Nephron progenitor cell (in vitro differentiated cells): ENCODE data around the gene TP53BP2.

Experiments
- DNase-seq: peaks from one replicate; pipeline ENCODE4 v3.0.0; 2021
- H3K27ac Mint-ChIP-seq: 2 replicates; pipeline ENCODE4 v1.8.0; 2021; ENCODE audit warnings: mild to moderate bottlenecking, moderate library complexity, mixed read lengths
- H3K27me3 Mint-ChIP-seq: 2 replicates; pipeline ENCODE4 v1.8.0; 2021; ENCODE audit warnings: mild to moderate bottlenecking, low read depth, mixed read lengths; ENCODE audit not compliant: poor library complexity
- H3K36me3 Mint-ChIP-seq: 2 replicates; pipeline ENCODE4 v1.8.0; 2021; ENCODE audit warnings: low read depth, mixed read lengths
- H3K4me1 Mint-ChIP-seq: 2 replicates; pipeline ENCODE4 v1.8.0; 2021; ENCODE audit warnings: mixed read lengths
- H3K4me3 Mint-ChIP-seq: 2 replicates; pipeline ENCODE4 v1.8.0; 2021; ENCODE audit warnings: mild to moderate bottlenecking, moderate library complexity, mixed read lengths
- H3K9me3 Mint-ChIP-seq: 2 replicates; pipeline ENCODE4 v1.8.0; 2021; ENCODE audit warnings: mild to moderate bottlenecking, moderate library complexity, mixed read lengths
- CTCF ChIP-seq: fragments of 200-600 bp; sonication (generic); IDR thresholded peaks from 2 replicates; pipeline ENCODE4 v1.5.0; 2021; ENCODE audit warnings: antibody characterized with exemption

Gene TP53BP2

GRCh38 chr1:223878598-223879325 lies 33.0 kb upstream of the TP53BP2 start:
- Mint-ChIP-seq H3K27me3 (peaks cover 2% of the 10 kb centered on the region), H3K4me3 (no peak overlapping the region), H3K4me1 (no peaks in the 10 kb centered on the region), H3K27ac (peak overlapping the region; percentile 37), H3K36me3 (no peaks in the 10 kb centered on the region), H3K9me3 (peaks cover 31% of the 10 kb centered on the region)
- DNase-seq: no peak
- no peak for TF ChIP-seq CTCF

GRCh38 chr1:223877804-223878203 lies 32.1 kb upstream of the TP53BP2 start:
- H3K36me3 Mint-ChIP-seq: no peaks in the 10 kb centered on the region
- H3K27ac Mint-ChIP-seq: no peak overlapping the region
- H3K9me3 Mint-ChIP-seq: peaks cover 31% of the 10 kb centered on the region
- H3K27me3 Mint-ChIP-seq: no peaks in the 10 kb centered on the region
- peaks cover 5% of the 10 kb centered on the region for H3K4me1 Mint-ChIP-seq
- H3K4me3 Mint-ChIP-seq: no peak overlapping the region
- DNase-seq: no peak
- TF ChIP-seq CTCF: no peak

- Mint-ChIP-seq H3K4me3 (no peak overlapping the region), H3K4me1 (peaks cover 17% of the 10 kb centered on the region), H3K9me3 (peaks cover 31% of the 10 kb centered on the region), H3K27ac (no peak overlapping the region), H3K27me3 (no peaks in the 10 kb centered on the region), H3K36me3 (no peaks in the 10 kb centered on the region)
- no peak for DNase-seq
- TF ChIP-seq CTCF: no peak
Measured at GRCh38 chr1:223876590-223876989, 30.8 kb upstream of the TP53BP2 start.

GRCh38 chr1:223873044-223873443 lies 27.3 kb upstream of the TP53BP2 start:
- peaks cover 31% of the 10 kb centered on the region for H3K4me1 Mint-ChIP-seq
- H3K36me3 Mint-ChIP-seq: peaks cover 4% of the 10 kb centered on the region
- DNase-seq: no peak
- no peaks in the 10 kb centered on the region for H3K27me3 Mint-ChIP-seq
- H3K27ac Mint-ChIP-seq: no peak overlapping the region
- no peak overlapping the region for H3K4me3 Mint-ChIP-seq
- H3K9me3 Mint-ChIP-seq: peaks cover 17% of the 10 kb centered on the region
- TF ChIP-seq CTCF: no peak

- Mint-ChIP-seq H3K27me3 (peaks cover 4% of the 10 kb centered on the region), H3K27ac (peak overlapping the region; percentile 55), H3K4me3 (peak overlapping the region; percentile 21), H3K9me3 (peaks cover 21% of the 10 kb centered on the region), H3K4me1 (peaks cover 31% of the 10 kb centered on the region), H3K36me3 (peaks cover 4% of the 10 kb centered on the region)
- TF ChIP-seq CTCF: no peak
- no peak for DNase-seq
Measured at GRCh38 chr1:223872308-223872901, 26.7 kb upstream of the TP53BP2 start.
